Natural killer cell (primary cell): ENCODE measurements around the gene ASIC2. TPM values are rescaled to one million over a fixed set of nuclear protein-coding genes. Genes with fewer than 3 reads are reported as not detected.

ENCODE experiments used
- ATAC-seq, 3 donors: fragments of 150-1000 bp in 2 of 3; fragments of 200-7000 bp in 1 of 3; cut with Tn5 transposase; 1 replicate in 1 of 3; 2 replicates in 2 of 3; pipeline ENCODE4 v1.10.0; 2021; ENCODE audit warnings: mild to moderate bottlenecking in 2 of 3, moderate library complexity in 2 of 3
- DNase-seq, 2 donors: peaks; one replicate each; pipeline versions ENCODE4 v3.0.0 to v3.0.0-alpha.2; 2013 to 2021; ENCODE audit warnings: mixed read lengths in 1 of 2
- H3K27ac ChIP-seq: one replicate; pipeline ENCODE4 v1.5.1; 2013; ENCODE audit warnings: mild to moderate bottlenecking, low read length
- H3K27me3 ChIP-seq: one replicate; pipeline ENCODE4 v1.6.1; 2013; ENCODE audit warnings: low read length; ENCODE audit not compliant: control insufficient read depth, insufficient read depth
- H3K36me3 ChIP-seq: one replicate; pipeline ENCODE4 v1.6.1; 2013; ENCODE audit warnings: low read length; ENCODE audit not compliant: control insufficient read depth, insufficient read depth
- H3K4me1 ChIP-seq: one replicate; pipeline ENCODE4 v1.6.1; 2013; ENCODE audit warnings: low read length; ENCODE audit not compliant: control insufficient read depth, insufficient read depth
- H3K4me3 ChIP-seq: one replicate; pipeline ENCODE4 v1.5.1; 2013; ENCODE audit warnings: low read length
- H3K9me3 ChIP-seq: one replicate; pipeline ENCODE4 v1.6.1; 2013; ENCODE audit warnings: low read length; ENCODE audit not compliant: control insufficient read depth, insufficient read depth
- H3K27ac Mint-ChIP-seq, 2 donors: one replicate each; pipeline ENCODE4 v1.8.0; 2022; ENCODE audit warnings: mild to moderate bottlenecking in 2 of 2, mixed read lengths in 2 of 2, moderate library complexity in 1 of 2
- H3K27me3 Mint-ChIP-seq, 2 donors: one replicate each; pipeline ENCODE4 v1.8.0; 2022; ENCODE audit warnings: low read depth in 2 of 2, mixed read lengths in 2 of 2
- H3K36me3 Mint-ChIP-seq: one replicate; pipeline ENCODE4 v1.8.0; 2022; ENCODE audit warnings: mixed read lengths
- H3K4me1 Mint-ChIP-seq, 2 donors: one replicate each; pipeline ENCODE4 v1.8.0; 2022; ENCODE audit warnings: mixed read lengths in 2 of 2
- H3K4me3 Mint-ChIP-seq: one replicate; pipeline ENCODE4 v1.8.0; 2022; ENCODE audit warnings: mild to moderate bottlenecking, moderate library complexity, mixed read lengths
- H3K9me3 Mint-ChIP-seq, 2 donors: one replicate each; pipeline ENCODE4 v1.8.0; 2022; ENCODE audit warnings: mixed read lengths in 2 of 2
- WGBS: methylation state at CpG from one replicate; pipeline ENCODE4 v1.1.7; 2013; ENCODE audit warnings: missing lambda C conversion rate; ENCODE audit not compliant: insufficient coverage; 5-methylcytosine and 5-hydroxymethylcytosine counted together
- intact Hi-C: fragments of 100-400 bp; cut with micrococcal nuclease; formaldehyde crosslinking; loops from one replicate; pipeline ENCODE4 v1.14.2; 2022
- total RNA-seq, 4 donors: library from RNA; stranded (reverse); fragments of 120-200 nt in 1 of 4; gene quantifications; one replicate each; pipeline versions ENCODE4 v1.2.3 to v1.2.4, GENCODE V29; 2013 to 2022
- TF ChIP-seq, protein P1 (sequence below): fragments of 200-600 bp; IDR thresholded peaks from one replicate; pipeline ENCODE4 v1.8.0; 2022; ENCODE audit warnings: antibody characterized with exemption

Gene ASIC2
- total RNA-seq, 3 donors from 2014 or later (not counting 1 experiment from before 2014, with no cell fraction given), result not detected

DNA sequence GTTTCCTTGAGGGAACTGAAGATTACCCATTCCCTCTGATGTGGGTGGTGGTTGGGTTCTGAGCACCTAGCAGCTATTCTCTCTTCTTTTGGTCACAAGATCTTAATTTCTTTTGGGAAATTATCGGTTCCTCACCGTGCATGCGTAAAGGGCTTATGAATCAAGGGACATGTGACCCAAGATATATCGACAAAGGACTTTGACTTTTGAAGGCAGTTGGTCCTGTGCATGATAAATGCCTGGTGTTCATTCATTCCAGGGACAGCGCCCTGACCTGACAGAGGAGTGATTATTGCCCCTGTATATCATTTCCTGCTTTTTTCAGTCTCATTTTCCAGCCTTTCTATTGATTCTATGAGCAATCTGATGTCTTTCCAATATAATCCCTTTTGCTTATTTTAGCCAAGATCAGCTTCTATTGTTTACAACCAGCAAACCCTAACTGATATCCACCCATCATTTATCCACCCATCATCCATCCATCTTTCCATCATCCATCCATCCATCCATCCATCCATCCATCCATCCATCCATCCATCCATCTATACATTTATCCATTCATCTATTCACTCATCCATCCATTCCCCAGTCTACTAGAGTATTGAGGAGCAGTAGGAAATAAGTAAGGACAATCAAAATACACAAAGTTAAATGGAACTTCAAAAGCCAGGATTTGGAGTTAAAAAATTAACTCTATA, 25.1 kb downstream of the ASIC2 start:
- ATAC-seq, result no peak
- Histone ChIP-seq H3K27ac (no peak overlapping the region), H3K4me3 (no peak overlapping the region), H3K9me3 (no peaks in the 10 kb centered on the region), H3K36me3 (no peaks in the 10 kb centered on the region), H3K27me3 (no peaks in the 10 kb centered on the region), H3K4me1 (no peaks in the 10 kb centered on the region)
- intact Hi-C loops, result no loop called here
- no peak overlapping the region for H3K4me3 Mint-ChIP-seq
- TF ChIP-seq, protein P1, sequence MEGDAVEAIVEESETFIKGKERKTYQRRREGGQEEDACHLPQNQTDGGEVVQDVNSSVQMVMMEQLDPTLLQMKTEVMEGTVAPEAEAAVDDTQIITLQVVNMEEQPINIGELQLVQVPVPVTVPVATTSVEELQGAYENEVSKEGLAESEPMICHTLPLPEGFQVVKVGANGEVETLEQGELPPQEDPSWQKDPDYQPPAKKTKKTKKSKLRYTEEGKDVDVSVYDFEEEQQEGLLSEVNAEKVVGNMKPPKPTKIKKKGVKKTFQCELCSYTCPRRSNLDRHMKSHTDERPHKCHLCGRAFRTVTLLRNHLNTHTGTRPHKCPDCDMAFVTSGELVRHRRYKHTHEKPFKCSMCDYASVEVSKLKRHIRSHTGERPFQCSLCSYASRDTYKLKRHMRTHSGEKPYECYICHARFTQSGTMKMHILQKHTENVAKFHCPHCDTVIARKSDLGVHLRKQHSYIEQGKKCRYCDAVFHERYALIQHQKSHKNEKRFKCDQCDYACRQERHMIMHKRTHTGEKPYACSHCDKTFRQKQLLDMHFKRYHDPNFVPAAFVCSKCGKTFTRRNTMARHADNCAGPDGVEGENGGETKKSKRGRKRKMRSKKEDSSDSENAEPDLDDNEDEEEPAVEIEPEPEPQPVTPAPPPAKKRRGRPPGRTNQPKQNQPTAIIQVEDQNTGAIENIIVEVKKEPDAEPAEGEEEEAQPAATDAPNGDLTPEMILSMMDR, result no peak
- H3K4me1 Mint-ChIP-seq, result no peaks in the 10 kb centered on the region
- no peaks in the 10 kb centered on the region for H3K36me3 Mint-ChIP-seq
- no peak for DNase-seq
- H3K9me3 Mint-ChIP-seq, result peaks cover 0 to 3% of the 10 kb centered on the region in 2 donors
- no peak overlapping the region for H3K27ac Mint-ChIP-seq
- H3K27me3 Mint-ChIP-seq, result peaks cover 9 to 13% of the 10 kb centered on the region in 2 donors
- WGBS, result 95% methylated on average over 5 of the region's 5 CpGs

DNA sequence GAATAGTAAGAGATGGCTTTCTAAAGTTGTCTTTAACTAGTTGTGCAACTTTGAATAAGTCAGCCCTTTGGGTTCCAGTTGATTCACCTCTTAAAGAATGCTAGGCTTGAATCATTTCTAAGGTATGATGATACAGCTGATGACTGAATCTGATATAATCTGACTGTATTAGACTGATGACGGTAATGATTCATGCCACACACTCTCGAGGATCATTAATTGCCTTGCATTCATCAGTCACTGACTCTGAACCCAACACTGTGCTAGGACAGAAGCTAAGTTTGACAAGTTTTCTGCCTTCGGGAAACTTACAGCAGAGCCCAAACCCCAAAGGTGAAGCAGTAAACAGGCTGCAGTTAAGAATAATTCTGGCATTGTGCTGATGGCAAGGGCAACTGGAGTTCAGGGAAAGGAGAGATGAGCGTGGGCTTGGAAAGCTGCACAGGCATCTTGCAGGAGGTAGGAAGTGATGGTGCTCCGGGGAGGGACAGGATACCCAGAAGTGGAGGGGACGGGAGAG, 25.8 kb downstream of the ASIC2 start:
- DNase-seq (no peak), ATAC-seq (no peak)
- WGBS, result 74% methylated on average over 6 of the region's 6 CpGs
- Histone ChIP-seq H3K27ac (no peak overlapping the region), H3K9me3 (no peaks in the 10 kb centered on the region), H3K4me3 (no peak overlapping the region), H3K4me1 (no peaks in the 10 kb centered on the region), H3K27me3 (no peaks in the 10 kb centered on the region), H3K36me3 (no peaks in the 10 kb centered on the region)
- H3K9me3 Mint-ChIP-seq, result peaks cover 0 to 3% of the 10 kb centered on the region in 2 donors
- TF ChIP-seq, protein P1, result no peak
- H3K4me3 Mint-ChIP-seq, result no peak overlapping the region
- no peaks in the 10 kb centered on the region for H3K36me3 Mint-ChIP-seq
- intact Hi-C loops, result no loop called here
- H3K27me3 Mint-ChIP-seq, result peaks cover 11 to 13% of the 10 kb centered on the region in 2 donors
- no peak overlapping the region for H3K27ac Mint-ChIP-seq
- H3K4me1 Mint-ChIP-seq, result no peaks in the 10 kb centered on the region

DNA sequence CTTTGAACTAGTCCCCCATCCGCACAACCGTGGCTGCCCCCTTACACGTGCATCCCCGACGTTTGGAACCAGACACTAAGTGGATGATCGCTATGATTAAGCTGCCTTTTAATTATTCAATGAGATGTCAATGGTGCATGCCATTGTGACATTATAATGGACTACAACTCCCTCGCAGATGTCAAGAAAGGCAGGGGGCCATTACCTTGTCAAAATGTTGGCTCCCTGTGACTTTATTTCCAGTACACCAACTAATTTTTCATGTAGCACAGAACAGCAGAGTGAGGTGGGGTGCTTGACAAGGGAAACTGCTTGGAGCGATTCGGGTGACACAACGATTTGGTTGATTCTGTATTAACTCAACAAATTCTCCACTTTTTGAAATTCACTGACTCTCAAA, 26.5 kb downstream of the ASIC2 start:
- no peak for ATAC-seq
- no peaks in the 10 kb centered on the region for H3K4me1 ChIP-seq
- no peaks in the 10 kb centered on the region for H3K36me3 ChIP-seq
- intact Hi-C loops, result no loop called here
- 89% methylated on average over 7 of the region's 10 CpGs for WGBS
- no peaks in the 10 kb centered on the region for H3K9me3 ChIP-seq
- no peak for DNase-seq
- H3K9me3 Mint-ChIP-seq, result peaks cover 0 to 3% of the 10 kb centered on the region in 2 donors
- no peaks in the 10 kb centered on the region for H3K4me1 Mint-ChIP-seq
- H3K27me3 Mint-ChIP-seq, result peaks cover 11 to 13% of the 10 kb centered on the region in 2 donors
- H3K36me3 Mint-ChIP-seq, result no peaks in the 10 kb centered on the region
- TF ChIP-seq, protein P1, result no peak
- no peak overlapping the region for H3K4me3 Mint-ChIP-seq
- H3K27ac Mint-ChIP-seq, result no peak overlapping the region
- H3K27ac ChIP-seq, result no peak overlapping the region
- no peak overlapping the region for H3K4me3 ChIP-seq
- H3K27me3 ChIP-seq, result no peaks in the 10 kb centered on the region
